OCI-M1 (cell line): ENCODE results near the gene TRDMT1.

ENCODE experiments used
- DNase-seq: peaks from one replicate; lab custom pipeline; 2025; lab: John Stamatoyannopoulos, UW

Gene TRDMT1, protein sequence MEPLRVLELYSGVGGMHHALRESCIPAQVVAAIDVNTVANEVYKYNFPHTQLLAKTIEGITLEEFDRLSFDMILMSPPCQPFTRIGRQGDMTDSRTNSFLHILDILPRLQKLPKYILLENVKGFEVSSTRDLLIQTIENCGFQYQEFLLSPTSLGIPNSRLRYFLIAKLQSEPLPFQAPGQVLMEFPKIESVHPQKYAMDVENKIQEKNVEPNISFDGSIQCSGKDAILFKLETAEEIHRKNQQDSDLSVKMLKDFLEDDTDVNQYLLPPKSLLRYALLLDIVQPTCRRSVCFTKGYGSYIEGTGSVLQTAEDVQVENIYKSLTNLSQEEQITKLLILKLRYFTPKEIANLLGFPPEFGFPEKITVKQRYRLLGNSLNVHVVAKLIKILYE

DNA sequence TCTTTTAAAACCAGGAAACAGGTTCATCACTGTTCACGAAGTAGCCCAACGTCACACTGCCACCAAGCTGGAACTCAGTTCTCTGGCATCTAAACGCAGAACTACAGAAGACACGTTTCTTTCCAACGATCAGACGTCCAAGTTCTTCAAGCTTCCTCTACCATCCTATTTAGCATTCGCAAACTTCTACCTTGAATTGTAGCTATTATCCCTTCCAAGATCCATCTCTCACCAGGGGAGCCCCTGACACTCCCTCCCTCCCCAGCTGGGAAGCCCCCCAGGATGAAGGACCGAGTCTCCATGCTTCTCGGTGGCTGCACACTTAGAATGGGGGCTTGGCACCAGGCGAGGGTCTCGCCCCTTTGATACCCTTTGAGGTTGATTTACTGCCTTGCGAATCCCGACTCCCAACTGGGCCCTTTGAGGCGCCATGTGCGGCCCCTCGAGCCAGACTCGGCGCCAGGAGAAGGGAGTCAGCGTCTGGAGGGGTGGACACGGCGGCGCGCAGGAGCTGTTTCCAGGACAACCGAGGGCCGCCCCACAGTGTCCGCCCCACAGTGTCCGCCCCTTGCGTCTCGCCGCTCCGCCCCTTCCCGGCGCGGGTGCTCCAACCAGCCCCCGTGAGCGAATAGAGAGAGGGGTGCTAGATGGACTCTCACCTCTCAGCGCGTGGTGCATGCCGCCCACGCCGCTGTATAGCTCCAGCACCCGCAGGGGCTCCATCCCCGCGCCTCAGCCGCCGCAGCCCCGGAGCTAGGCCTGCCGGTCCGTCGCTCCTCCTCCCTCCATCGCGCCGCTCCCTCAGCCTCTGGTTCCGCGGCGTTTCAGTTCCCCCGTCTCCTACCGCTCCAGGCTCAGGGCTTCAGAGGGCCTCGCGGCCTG lies at the start of gene TRDMT1:
Gene TRDMT1, minus strand, starts transcription at position 761 of the 882 bp plus-strand sequence. Its CDS starts 38 bp downstream, at position 723.
- peak; percentile 95 for DNase-seq

DNA sequence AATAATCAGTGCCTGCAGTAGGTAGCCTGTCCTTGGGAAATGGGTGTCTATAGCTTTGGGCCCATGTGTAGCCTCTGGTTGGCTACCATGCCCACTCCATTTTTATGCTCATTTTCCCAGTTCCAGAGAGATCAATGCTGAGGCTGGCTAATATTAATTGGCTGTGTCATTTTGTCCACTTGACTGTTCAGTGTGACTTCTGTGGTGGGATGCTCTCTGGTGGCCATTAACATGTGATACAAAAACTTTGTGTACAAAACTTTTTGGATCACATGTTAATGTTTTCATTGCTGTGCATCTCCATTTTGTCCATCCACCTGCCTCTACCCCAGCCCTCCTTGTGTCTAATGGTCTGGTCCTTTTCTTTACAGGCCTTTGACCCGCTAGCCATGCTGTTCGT lies 49.3 kb upstream of the TRDMT1 start:
- no peak for DNase-seq

DNA sequence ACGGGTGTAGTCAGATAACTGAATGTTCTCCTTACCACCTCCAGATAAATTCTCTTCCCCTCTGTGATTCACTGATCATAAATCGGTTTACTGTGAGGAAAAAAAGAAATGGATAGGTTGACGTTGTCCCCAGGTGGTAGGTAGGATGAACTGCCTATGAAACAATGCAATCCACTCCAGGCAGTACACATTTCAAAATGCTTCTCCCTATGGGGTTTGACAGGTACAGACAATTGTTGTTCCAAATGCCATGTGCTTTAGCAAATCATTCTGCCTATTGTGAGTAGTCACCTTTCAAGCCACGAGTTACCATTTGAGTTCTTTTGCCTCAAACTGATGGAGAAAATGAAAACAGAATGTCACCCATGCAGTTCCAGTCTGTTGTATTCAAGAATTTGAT lies 48.3 kb upstream of the TRDMT1 start:
- peak; percentile 29 for DNase-seq

DNA sequence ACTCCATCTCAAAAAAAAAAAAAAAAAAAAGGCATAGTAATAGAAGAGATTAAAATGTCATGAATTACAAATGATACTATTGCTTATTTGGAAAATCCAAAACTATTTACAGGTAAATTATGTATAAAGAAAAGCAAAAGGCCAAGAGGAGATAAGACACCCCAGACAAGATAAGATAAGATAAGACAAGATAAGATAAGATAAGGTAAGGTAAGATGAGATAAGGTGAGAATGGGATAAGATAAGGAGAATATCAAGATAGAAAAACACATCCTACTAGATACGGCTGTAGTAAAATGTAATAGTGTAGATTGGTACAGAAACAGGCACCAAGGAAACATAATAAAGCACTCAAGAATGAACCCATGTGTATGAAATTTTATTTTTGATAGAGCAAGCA lies 47.5 kb upstream of the TRDMT1 start:
- no peak for DNase-seq

DNA sequence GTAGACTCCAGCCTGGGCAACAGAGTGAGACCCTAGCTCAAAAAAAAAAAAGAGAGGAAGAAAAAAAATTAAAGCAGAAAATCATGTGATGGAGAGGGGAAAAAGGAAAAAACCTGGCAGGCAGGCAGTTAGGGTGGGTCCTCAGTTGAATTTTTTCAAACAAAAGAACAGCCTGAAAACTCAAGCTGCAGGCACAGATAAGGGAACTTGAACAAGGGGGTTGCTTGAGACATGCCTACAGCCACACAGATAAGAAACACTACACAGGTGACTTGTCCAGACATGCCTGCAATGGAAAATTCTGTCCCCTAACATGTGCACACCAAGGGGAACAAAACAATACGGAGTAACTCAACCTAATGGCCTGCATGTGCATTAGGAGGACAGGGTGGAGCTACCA lies 45.7 kb upstream of the TRDMT1 start:
- peak; percentile 50 for DNase-seq

DNA sequence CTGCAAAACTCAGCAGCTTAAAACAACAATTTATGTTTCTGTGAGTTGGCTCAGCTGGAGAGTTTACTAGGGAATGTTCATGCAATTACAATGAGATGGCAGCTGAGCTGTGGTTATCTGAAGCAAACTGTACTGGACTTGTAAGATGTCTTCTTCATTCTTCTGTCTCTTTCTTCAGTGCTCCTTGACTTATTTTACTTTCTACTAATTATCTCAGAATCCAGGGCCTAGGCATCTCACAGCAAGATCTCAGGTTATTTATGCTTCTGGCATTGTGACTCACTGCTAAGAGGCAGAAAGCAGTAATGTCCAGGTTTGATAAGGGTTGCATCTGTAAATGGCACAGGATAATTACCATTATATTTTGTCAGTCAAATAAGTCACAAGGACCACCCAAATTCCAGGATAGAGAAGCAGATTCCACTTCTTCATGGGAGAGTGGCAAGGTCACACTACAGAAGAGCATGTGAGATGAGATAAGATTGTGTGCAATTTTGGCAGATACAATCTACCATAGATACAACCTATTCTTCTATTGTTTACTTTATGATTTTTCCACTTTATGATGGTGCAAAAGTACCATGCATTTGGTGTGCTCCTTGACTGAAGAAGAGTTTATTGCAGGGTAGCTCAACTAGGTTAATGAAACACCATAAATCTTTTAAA lies 43.4 kb upstream of the TRDMT1 start:
- no peak for DNase-seq

DNA sequence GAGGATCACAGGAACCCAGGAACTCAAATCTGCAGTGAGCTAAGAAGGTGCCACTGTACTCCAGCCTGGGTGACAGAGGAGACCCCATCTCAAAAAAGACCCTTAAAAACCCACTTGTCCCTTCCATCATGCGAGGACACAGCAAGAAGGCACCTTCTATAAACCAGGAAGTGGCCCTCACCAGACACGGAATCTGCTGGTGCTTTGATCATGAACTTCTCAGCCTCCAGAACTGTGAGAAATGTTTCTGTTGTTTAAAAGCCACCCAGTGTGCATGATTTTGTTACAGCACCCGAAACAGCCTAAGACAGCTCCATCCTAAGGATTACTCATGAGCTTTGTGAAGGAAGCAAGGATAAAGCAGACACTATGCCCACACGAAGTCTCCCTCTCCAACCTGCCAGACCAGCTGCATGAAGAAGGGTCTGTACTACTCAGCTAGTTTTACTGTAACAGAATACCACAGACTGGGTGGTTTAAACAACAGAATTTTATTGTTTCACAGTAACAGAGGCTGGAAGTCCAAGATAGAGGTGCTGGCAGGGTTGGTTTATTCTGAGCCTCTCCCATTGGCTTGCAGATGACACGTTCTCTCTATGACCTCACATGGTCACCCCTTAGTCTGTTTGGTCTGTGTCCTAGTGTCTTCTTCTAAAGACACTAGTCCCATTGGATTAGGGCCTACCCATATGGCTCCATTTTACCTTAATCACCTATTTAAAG lies 40.3 kb upstream of the TRDMT1 start:
- no peak for DNase-seq

DNA sequence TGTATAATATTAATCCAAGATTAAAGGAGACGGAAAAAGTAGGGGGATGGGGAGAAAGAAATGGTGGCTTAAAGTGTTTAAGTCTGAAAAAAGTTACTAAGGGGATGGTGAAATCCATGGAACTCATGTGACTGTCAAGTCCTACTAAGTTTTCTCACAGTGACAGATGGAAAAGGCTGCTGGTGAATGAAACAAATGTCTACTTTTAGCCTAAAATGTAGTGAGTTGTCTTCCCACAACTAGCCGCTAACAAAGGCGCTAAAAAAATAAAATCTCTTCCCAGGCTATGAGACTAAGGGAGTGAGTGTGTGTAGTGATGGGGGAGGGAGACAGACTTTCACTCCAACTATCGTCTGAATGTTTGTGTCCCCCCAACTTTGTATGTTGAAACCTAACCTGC lies 39.1 kb upstream of the TRDMT1 start:
- DNase-seq = no peak

DNA sequence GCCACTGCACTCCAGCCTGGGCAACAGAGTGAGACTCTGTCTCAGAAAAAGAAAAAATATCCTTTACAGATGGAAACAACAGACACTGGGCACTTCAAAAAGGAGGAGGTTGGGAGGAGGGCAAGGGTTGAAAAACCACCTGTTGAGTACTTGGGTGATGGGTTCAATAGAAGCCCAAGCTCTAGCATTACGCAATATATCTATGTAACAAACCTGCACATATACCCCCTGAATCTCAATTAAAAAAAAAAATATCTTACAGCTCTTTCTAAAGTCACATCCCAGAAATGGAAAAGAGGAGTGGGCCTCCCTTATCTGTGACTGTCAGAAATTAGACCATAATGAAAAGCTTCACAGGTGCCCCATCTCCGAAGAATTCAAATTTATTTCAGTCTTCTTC lies 38.6 kb upstream of the TRDMT1 start:
- no peak for DNase-seq

DNA sequence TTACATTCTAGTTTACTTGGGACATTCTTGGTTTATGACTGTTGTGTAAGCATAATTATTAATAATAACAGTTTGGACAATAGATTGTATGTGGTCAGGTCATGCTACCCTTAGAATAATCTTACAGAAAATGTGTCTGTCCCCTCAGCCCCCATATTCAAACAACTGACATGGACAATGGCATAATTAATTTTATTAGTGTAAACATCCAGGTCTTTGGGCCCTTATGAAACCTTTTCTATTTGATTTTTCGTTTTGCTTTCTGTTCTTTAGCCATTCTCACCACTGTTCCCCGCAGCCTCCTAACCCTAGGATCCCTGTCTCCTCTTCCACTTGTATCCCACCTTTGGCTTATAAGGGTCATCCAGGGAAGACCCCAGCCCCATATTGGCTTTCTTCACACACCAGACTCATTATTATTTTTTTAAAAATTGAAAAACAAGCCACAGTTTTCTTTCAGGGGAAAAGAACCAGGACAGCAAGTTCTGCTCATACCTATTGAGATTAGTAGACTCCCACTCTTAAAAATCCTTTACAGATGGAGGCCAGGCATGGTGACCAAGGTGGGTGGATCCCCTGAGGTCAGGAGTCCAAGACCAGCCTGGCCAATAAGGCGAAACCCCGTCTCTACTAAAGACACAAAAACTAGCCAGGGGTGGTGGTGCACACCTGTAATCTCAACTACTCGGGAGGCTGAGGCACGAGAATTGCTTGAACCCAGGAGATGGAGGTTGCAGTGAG lies 38.0 kb upstream of the TRDMT1 start:
- no peak for DNase-seq

DNA sequence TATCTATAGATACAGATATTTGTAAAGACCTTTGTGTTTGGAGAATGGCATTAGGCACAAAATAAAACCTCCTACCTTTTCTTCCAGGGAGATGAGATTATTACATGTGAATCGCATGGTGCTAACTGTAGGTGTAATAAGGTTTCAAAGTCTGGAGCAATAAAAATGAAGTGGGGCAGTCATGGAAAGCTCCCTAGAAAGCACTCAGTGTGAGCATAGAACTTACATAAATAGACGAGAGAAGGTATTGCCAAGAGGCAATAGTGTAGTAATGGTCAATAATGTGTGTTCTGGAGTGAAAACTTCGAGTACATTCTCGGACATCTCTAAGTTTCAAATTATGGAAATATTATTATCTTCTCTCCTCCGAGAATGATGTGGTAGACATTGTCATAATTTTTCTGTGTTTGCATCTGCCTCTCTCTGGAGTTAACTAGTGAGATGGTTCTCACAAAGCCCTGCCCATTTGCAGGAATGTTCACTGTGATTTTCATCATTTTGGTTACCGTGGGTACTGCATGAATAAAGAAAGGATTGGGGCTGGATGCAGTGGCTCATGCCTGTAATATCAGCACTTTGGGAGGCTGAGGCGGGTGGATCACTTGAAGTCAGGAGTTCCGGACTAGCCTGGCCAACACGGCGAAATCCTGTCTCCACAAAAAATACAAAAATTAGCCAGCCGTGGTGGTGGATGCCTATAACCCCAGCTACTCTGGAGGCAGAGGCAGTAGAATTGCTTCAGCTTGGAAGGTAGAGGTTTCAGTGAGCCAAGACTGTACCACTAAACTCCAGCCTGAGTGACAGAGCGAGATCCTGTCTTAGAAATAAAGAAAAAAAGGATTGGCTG lies 37.2 kb upstream of the TRDMT1 start:
- no peak for DNase-seq

DNA sequence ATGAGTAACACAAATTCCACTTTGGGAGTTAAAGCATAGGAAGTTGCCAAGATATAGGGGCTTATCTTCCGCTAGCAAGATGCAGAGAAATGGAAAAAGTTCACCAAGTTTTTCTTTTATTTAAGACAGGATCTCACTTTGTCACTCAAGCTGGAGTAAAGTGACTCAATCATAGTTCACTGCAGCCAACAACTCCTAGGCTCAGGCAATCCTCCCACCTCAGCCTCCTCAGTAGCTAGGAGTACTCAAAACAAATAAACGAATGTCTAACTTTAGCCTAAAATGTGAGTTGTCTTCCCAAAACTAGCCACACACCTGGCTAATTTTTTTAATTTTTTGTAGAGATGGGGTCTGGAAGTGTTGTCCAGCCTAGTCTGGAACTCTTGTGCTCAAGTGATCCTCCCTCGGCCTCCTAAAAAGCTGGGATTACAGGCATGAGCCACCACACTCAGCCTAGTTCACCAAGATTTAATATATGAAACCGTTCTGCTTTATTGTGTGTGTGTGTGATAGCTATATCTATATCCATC lies 36.5 kb upstream of the TRDMT1 start:
- no peak for DNase-seq

DNA sequence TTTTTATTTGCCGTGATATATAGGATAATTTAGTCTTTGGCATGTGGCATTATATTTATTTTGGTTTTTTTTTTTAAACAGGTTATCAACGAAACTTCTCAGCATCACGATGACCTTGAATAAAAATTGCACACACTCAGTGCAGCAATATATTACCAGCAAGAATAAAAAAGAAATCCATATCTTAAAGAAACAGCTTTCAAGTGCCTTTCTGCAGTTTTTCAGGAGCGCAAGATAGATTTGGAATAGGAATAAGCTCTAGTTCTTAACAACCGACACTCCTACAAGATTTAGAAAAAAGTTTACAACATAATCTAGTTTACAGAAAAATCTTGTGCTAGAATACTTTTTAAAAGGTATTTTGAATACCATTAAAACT lies 35.7 kb upstream of the TRDMT1 start:
- DNase-seq = no peak

DNA sequence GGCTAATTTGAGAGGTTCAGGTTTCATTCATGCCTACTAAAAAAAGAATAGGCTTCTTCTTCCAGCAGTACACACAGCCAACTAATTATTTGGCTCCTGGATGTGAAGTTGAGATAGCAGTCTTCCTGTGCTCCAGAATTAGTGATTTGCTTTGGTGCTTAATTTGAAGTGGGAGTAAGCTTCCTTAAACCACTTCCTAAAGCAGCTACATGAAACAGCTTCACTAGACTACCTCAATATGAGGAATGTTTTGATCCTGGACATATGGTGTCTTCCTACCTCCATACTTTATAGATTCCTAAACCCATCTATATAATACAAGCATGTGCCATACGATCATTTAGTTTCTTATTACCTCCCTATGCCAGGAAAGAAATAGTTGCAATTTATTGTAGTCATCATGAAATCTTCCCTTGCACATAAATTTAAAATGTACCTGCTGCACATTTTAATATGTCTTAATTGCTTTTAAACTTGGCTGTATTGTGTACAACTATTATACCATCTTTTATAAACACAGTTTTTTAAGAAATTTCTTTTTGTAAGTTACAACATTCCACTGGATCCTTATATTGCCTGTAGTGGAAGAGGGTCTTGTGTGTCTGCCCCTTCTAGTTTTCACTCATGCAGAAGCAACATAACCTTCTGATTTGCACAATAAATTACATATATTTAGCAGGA lies 35.1 kb upstream of the TRDMT1 start:
- no peak for DNase-seq

DNA sequence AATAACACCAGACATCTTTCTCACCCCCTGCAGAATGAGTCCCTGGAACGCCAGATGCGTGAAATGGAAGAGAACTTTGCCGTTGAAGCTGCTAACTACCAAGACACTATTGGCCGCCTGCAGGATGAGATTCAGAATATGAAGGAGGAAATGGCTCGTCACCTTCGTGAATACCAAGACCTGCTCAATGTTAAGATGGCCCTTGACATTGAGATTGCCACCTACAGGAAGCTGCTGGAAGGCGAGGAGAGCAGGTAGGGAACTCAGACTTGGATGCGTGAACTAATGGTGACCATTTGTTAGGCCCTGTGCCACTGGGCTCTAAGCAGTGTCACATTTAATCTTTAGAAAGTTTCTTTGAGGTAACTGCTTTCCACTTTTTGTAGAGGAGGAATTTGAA lies 33.7 kb upstream of the TRDMT1 start:
- DNase-seq = no peak

DNA sequence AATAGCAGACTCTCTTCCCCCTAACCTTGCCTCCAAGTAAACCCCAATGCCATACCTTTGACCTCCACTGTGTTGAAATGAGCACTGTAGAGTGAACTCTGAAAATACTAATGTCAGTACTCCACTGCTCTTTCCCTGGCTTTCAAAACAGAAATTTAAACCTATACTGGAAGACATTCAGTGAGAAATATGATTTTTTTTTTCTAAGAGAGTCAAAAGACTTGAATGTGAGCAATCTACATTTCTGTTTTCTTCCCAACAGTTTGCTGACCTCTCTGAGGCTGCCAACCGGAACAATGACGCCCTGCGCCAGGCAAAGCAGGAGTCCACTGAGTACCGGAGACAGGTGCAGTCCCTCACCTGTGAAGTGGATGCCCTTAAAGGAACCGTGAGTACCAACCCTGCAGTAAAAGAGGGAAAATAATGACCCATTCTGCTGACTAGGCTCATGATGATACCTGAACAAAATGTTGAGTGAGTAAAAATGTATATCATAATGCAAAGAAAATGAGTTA lies 33.0 kb upstream of the TRDMT1 start:
- DNase-seq = no peak

DNA sequence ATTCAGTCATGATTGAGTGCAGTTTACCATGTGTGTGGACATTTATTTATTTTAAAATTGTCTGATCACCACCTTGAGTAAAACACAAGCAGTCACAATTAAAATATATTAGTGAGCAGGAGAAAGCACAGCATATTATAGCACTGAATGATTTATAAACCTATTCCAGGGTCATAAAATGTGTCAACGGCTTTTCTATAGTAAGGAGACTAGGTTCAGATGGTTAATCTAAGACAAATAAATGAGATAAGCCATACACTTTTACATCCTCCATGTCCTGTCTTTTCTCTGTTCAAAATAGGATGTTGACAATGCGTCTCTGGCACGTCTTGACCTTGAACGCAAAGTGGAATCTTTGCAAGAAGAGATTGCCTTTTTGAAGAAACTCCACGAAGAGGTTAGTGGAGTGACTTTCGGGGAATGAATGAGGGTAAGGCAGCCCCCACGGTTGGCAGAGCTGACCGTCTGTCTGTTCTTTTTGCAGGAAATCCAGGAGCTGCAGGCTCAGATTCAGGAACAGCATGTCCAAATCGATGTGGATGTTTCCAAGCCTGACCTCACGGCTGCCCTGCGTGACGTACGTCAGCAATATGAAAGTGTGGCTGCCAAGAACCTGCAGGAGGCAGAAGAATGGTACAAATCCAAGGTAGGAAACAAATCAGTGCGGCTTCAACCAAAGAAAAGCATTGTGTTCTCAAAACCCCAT lies 32.0 kb upstream of the TRDMT1 start:
- DNase-seq = no peak

DNA sequence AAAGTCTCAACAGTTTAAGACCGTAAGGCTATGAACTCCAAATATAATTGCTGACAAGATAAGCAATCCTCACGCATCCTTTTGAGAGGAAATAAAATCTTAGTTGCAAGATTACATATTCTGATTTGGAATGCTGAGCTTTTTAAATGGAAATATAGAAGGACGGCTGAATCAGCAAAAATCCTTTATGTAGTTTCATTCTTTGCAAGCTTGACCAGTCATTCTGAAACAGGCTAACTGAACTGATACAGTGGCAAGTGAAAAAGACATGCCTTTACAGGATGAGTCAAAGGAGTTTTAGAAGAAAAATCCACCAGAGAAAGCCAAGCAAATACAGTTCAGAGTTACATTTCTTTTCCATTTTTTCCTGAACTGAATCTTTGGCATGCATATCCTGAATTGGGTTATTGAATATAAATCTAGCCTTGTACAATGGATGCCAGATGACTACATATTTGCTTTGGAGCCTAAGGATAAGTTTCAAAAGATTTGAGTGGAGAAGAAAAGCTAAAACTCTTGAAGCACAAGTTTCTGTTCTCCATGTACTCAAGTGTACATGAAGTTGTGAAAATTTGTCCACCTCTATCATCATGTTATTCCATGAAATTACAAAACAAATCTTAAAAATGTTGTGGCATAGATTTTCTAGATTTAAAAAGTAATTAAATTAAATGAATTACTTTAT lies 30.9 kb upstream of the TRDMT1 start:
- DNase-seq = no peak
